GM12878 (cell line): ENCODE data around the gene RNASE7. TPM values are rescaled to one million over a fixed set of nuclear protein-coding genes. Genes with fewer than 3 reads are reported as not detected.

Source experiments
- ATAC-seq: fragments of 200-7000 bp; cut with Tn5 transposase; 3 replicates; pipeline ENCODE4 v1.9.1; 2020; ENCODE audit warnings: mild to moderate bottlenecking, moderate library complexity
- BruUV-seq: library from RNA; stranded (reverse); fragments of 400-500 nt; replicated peaks from 2 replicates; lab custom pipeline; 2021; lab: Mats Ljungman, UMichigan
- CTCF ChIA-PET: fragments of 300-600 bp; sonication (Branson Sonifier 250); formaldehyde crosslinking; extraction: SDS; loops from one replicate; lab custom pipeline; 2021; ENCODE audit warnings: inconsistent platforms; lab: Yijun Ruan, JAX
- POLR2A ChIA-PET: fragments of 350-600 bp; formaldehyde crosslinking; extraction: SDS; loops from one replicate; lab custom pipeline; 2021; ENCODE audit warnings: inconsistent platforms; lab: Charles Lee
- RAD21 ChIA-PET: fragments of 300-600 bp; sonication (Branson Sonifier 250); formaldehyde crosslinking; loops from one replicate; lab custom pipeline; 2023; ENCODE audit warnings: antibody characterized with exemption; ENCODE audit not compliant: unreplicated experiment; lab: Charles Lee
- SMC1A ChIA-PET: fragments of 300-600 bp; sonication (Branson Sonifier 250); formaldehyde crosslinking; loops from one replicate; lab custom pipeline; 2023; ENCODE audit not compliant: unreplicated experiment, uncharacterized antibody; lab: Charles Lee
- DNase-seq: peaks from one replicate; pipeline ENCODE4 v3.0.0-alpha.2; 2011; ENCODE audit warnings: low read depth, low spot score
- FAIRE-seq: peaks from 3 replicates; lab custom pipeline; 2011; peaks lifted over from hg19 to GRCh38; lab: Jason Lieb, UNC
- H2AFZ ChIP-seq: 2 replicates; pipeline ENCODE4 v1.6.0; 2011; ENCODE audit warnings: low read depth, low read length, control low read depth; ENCODE audit not compliant: control insufficient read depth
- H3K27ac ChIP-seq: 2 replicates; pipeline ENCODE4 v1.5.1; 2011; ENCODE audit warnings: control low read depth; ENCODE audit not compliant: control insufficient read depth, insufficient read depth
- H3K27me3 ChIP-seq, 2 experiments: replicated peaks in 1 of 2; 2 replicates each; pipeline versions ENCODE4 v1.6.0 to v1.6.1; 2011; ENCODE audit warnings: low read length in 1 of 2; ENCODE audit not compliant: control insufficient read depth in 2 of 2, insufficient read depth in 2 of 2
- H3K36me3 ChIP-seq, 2 experiments: 2 replicates each; pipeline ENCODE4 v1.5.1; 2011; ENCODE audit warnings: low read length in 1 of 2; ENCODE audit not compliant: control insufficient read depth in 2 of 2, insufficient read depth in 2 of 2
- H3K4me1 ChIP-seq: 2 replicates; pipeline ENCODE4 v1.6.1; 2011; ENCODE audit warnings: mild to moderate bottlenecking, low read length, moderate library complexity, mixed read lengths; ENCODE audit not compliant: control insufficient read depth, insufficient read depth
- H3K4me2 ChIP-seq: 2 replicates; pipeline ENCODE4 v1.6.0; 2011; ENCODE audit warnings: control low read depth; ENCODE audit not compliant: control insufficient read depth, insufficient read depth
- H3K4me3 ChIP-seq: fragments of 200-600 bp; sonication (generic); 2 replicates; pipeline ENCODE4 v1.5.1; 2016
- H3K79me2 ChIP-seq: 2 replicates; pipeline ENCODE4 v1.6.0; 2011; ENCODE audit warnings: low read length; ENCODE audit not compliant: control insufficient read depth, insufficient read depth
- H3K9ac ChIP-seq: 2 replicates; pipeline ENCODE4 v1.8.0; 2011; ENCODE audit warnings: low read length, control low read depth, mixed read lengths; ENCODE audit not compliant: control insufficient read depth, insufficient read depth
- H3K9me3 ChIP-seq: replicated peaks from 3 replicates; pipeline ENCODE4 v1.5.1; 2011; ENCODE audit warnings: mild to moderate bottlenecking, low read length; ENCODE audit not compliant: control insufficient read depth, insufficient read depth
- H4K20me1 ChIP-seq: 2 replicates; pipeline ENCODE4 v1.6.0; 2011; ENCODE audit not compliant: control insufficient read depth, insufficient read depth
- E4F1 ChIP-seq: fragments of 450-650 bp; IDR thresholded peaks from 2 replicates; pipeline ENCODE4 v1.6.1; 2018; ENCODE audit warnings: borderline replicate concordance, mild to moderate bottlenecking; ENCODE audit not compliant: partially characterized antibody
- HSF1 ChIP-seq: fragments of 150-350 bp; IDR thresholded peaks from 2 replicates; pipeline ENCODE4 v1.6.1; 2014; ENCODE audit warnings: mild to moderate bottlenecking, low read depth, low read length
- MXI1 ChIP-seq: fragments of 150-350 bp; IDR thresholded peaks from 2 replicates; pipeline ENCODE4 v1.6.1; 2011; ENCODE audit warnings: low read depth, mild to moderate bottlenecking, inconsistent platforms, low read length, improper control_type of control experiment
- MYB ChIP-seq: fragments of 150-350 bp; IDR thresholded peaks from 2 replicates; pipeline ENCODE4 v1.6.1; 2014; ENCODE audit warnings: mild to moderate bottlenecking, low read depth, low read length, borderline replicate concordance
- NR2C2 ChIP-seq: IDR thresholded peaks from 2 replicates; pipeline ENCODE4 v1.6.1; 2011; ENCODE audit warnings: borderline replicate concordance, low read depth; ENCODE audit not compliant: control insufficient read depth, insufficient read length
- RB1 ChIP-seq: fragments of 450-650 bp; formaldehyde crosslinking; IDR thresholded peaks from 2 replicates; pipeline ENCODE4 v1.6.1; 2017; ENCODE audit warnings: mild to moderate bottlenecking, borderline replicate concordance
- ZSCAN29 ChIP-seq: fragments of 450-650 bp; IDR thresholded peaks from 2 replicates; pipeline ENCODE4 v1.6.1; 2017; ENCODE audit warnings: mild to moderate bottlenecking, moderate library complexity
- WGBS: methylation state at CpG from one replicate; pipeline ENCODE4 v1.1.6; 2016; ENCODE audit warnings: low lambda C conversion rate; ENCODE audit not compliant: insufficient replicate concordance, insufficient coverage; ENCODE audit errors: missing lambda C conversion rate; 5-methylcytosine and 5-hydroxymethylcytosine counted together
- in situ Hi-C: fragments of 300-500 bp; cut with MboI; formaldehyde crosslinking; loops from 9 replicates; pipeline ENCODE4 v1.14.3; 2018; ENCODE audit warnings: mixed read lengths
- intact Hi-C: fragments of 100-400 bp; cut with micrococcal nuclease; formaldehyde crosslinking; loops from one replicate; pipeline ENCODE4 v1.14.2; 2022; ENCODE audit not compliant: unreplicated experiment
- polyA plus RNA-seq, 11 experiments: library from polyadenylated mRNA; depleted of rRNA in 4 of 11; unstranded in 6 of 11; stranded (reverse) in 5 of 11; fragments of >200 nt; fragmentation: Nextera tagmentation in 4 of 11; fragmentation: Illumina TruSeq in 1 of 11; extraction: Ambion mirVana in 4 of 11; extraction: Trizol in 1 of 11; gene quantifications; 1 replicate in 1 of 11; 2 replicates in 10 of 11; pipeline versions ENCODE4 v1.2.1 to v1.2.3, GENCODE V29; 2011 to 2016; ENCODE audit warnings: inconsistent platforms in 2 of 11, missing spikeins in 2 of 11, low read depth in 1 of 11
- total RNA-seq, 4 experiments: library from RNA; depleted of rRNA in 3 of 4; stranded (reverse); fragments of >200 nt in 3 of 4; fragmentation: Illumina TruSeq in 1 of 4; extraction: Trizol in 1 of 4; gene quantifications; 2 replicates each; pipeline versions ENCODE4 v1.2.1 to v1.2.3, GENCODE V29; 2013 to 2021

Gene RNASE7
- total and polyA plus RNA-seq, 10 of the 15 experiments (the other 5 are each of a cell fraction or from before 2014, with no cell fraction given), result not detected

GRCh38 chr14:21056520-21057163 is 14.5 kb downstream of the RNASE7 start:
- no peak overlapping the region for H3K4me3 ChIP-seq
- H3K9ac ChIP-seq, result no peak overlapping the region
- H4K20me1 ChIP-seq, result no peaks in the 10 kb centered on the region
- H3K36me3 ChIP-seq, result no peaks in the 10 kb centered on the region
- no peak overlapping the region for H2AFZ ChIP-seq
- CTCF ChIA-PET, result interaction anchor here (1.0 kb wide), 1 partner anchor 12 kb away, joined by 3 read pairs; no protein-coding TSS in a partner anchor
- in situ Hi-C loops (no loop called here), intact Hi-C loops (no loop called here)
- POLR2A ChIA-PET, result no interaction called here
- DNase-seq (no peak), ATAC-seq (no peak), FAIRE-seq (no peak)
- H3K79me2 ChIP-seq, result no peaks in the 10 kb centered on the region
- no TSS peak for BruUV-seq
- RAD21 ChIA-PET, result no interaction called here
- H3K4me2 ChIP-seq, result no peak overlapping the region
- no peak overlapping the region for H3K27ac ChIP-seq
- TF ChIP-seq E4F1 (no peak), MXI1 (no peak), NR2C2 (no peak), RB1 (no peak), ZSCAN29 (no peak), MYB (no peak), HSF1 (no peak)
- SMC1A ChIA-PET, result interaction anchor here (1.1 kb wide), 1 partner anchor 11 kb away, joined by 4 read pairs; no protein-coding TSS in a partner anchor
- no peaks in the 10 kb centered on the region for H3K9me3 ChIP-seq
- peaks cover 0 to 1% of the 10 kb centered on the region in 2 experiments; a peak in 1 of 4 replicates for H3K27me3 ChIP-seq
- H3K4me1 ChIP-seq, result no peaks in the 10 kb centered on the region
- 43% methylated on average over 10 of the region's 10 CpGs for WGBS
